H9 (cell line): ENCODE measurements around the gene IMPDH2. TPM values are rescaled to one million over a fixed set of nuclear protein-coding genes. Genes with fewer than 3 reads are reported as not detected.

ENCODE experiments used
- DNase-seq: peaks from one replicate; pipeline ENCODE4 v3.0.0-alpha.2; 2017
- H2AFZ ChIP-seq: one replicate; pipeline ENCODE4 v1.6.1; 2013; ENCODE audit warnings: mild to moderate bottlenecking, low read length, control low read depth, moderate library complexity
- H2AK5ac ChIP-seq: 2 replicates; pipeline ENCODE4 v1.6.1; 2013; ENCODE audit warnings: low read length, control low read depth, mixed read lengths; ENCODE audit not compliant: insufficient read length
- H2BK120ac ChIP-seq: one replicate; pipeline ENCODE4 v1.6.1; 2013; ENCODE audit warnings: low read depth, mild to moderate bottlenecking, low read length, control low read depth, inconsistent platforms; ENCODE audit not compliant: poor library complexity, severe bottlenecking
- H2BK12ac ChIP-seq: 2 replicates; pipeline ENCODE4 v1.6.1; 2013; ENCODE audit warnings: low read length, control low read depth, mixed read lengths, low read depth; ENCODE audit not compliant: insufficient read length
- H2BK15ac ChIP-seq: 2 replicates; pipeline ENCODE4 v1.6.1; 2013; ENCODE audit warnings: low read depth, low read length, control low read depth
- H2BK20ac ChIP-seq: one replicate; pipeline ENCODE4 v1.6.1; 2013; ENCODE audit warnings: low read depth, mild to moderate bottlenecking, low read length, control low read depth, inconsistent platforms; ENCODE audit not compliant: poor library complexity, severe bottlenecking
- H2BK5ac ChIP-seq: 2 replicates; pipeline ENCODE4 v1.6.1; 2013; ENCODE audit warnings: low read length, control low read depth, mixed read lengths; ENCODE audit not compliant: insufficient read length
- H3K14ac ChIP-seq: 2 replicates; pipeline ENCODE4 v1.6.1; 2013; ENCODE audit warnings: low read length, control low read depth; ENCODE audit not compliant: insufficient read depth
- H3K18ac ChIP-seq: 2 replicates; pipeline ENCODE4 v1.6.1; 2013; ENCODE audit warnings: low read depth, mild to moderate bottlenecking, mixed read lengths, low read length, control low read depth; ENCODE audit not compliant: insufficient read length
- H3K23ac ChIP-seq: 2 replicates; pipeline ENCODE4 v1.6.1; 2013; ENCODE audit warnings: low read length, control low read depth, mixed read lengths, low read depth; ENCODE audit not compliant: insufficient read length
- H3K23me2 ChIP-seq: 2 replicates; pipeline ENCODE4 v1.6.1; 2013; ENCODE audit warnings: low read depth, mild to moderate bottlenecking, mixed read lengths, low read length, control low read depth; ENCODE audit not compliant: insufficient read length, poor library complexity, severe bottlenecking
- H3K27ac ChIP-seq: 2 replicates; pipeline ENCODE4 v1.5.1; 2013; ENCODE audit warnings: low read length, control low read depth, mixed read lengths, low read depth; ENCODE audit not compliant: insufficient read length
- H3K27me3 ChIP-seq: 2 replicates; pipeline ENCODE4 v1.6.1; 2013; ENCODE audit warnings: low read length, control low read depth, inconsistent platforms; ENCODE audit not compliant: insufficient read depth
- H3K4ac ChIP-seq: 2 replicates; pipeline ENCODE4 v1.6.1; 2013; ENCODE audit warnings: low read depth, mild to moderate bottlenecking, control low read depth, inconsistent platforms, low read length, moderate library complexity
- H3K4me1 ChIP-seq: 2 replicates; pipeline ENCODE4 v1.6.1; 2013; ENCODE audit warnings: low read length, control low read depth, inconsistent platforms; ENCODE audit not compliant: insufficient read depth
- H3K4me2 ChIP-seq: 2 replicates; pipeline ENCODE4 v1.6.1; 2013; ENCODE audit warnings: low read length, control low read depth, mixed read lengths; ENCODE audit not compliant: insufficient read length, insufficient read depth
- H3K56ac ChIP-seq: 2 replicates; pipeline ENCODE4 v1.6.1; 2013; ENCODE audit warnings: low read depth, mild to moderate bottlenecking, mixed read lengths, low read length, control low read depth; ENCODE audit not compliant: insufficient read length
- H3K79me1 ChIP-seq: 2 replicates; pipeline ENCODE4 v1.6.1; 2013; ENCODE audit warnings: low read depth, mild to moderate bottlenecking, moderate library complexity, low read length, control low read depth, inconsistent platforms; ENCODE audit not compliant: insufficient read depth, poor library complexity, severe bottlenecking
- H3K79me2 ChIP-seq: 2 replicates; pipeline ENCODE4 v1.6.1; 2013; ENCODE audit warnings: low read length, control low read depth, inconsistent platforms; ENCODE audit not compliant: insufficient read depth
- H3K9ac ChIP-seq: 2 replicates; pipeline ENCODE4 v1.6.1; 2013; ENCODE audit warnings: low read length, control low read depth, mixed read lengths; ENCODE audit not compliant: insufficient read length; ENCODE audit errors: extremely low read depth
- H3K9me3 ChIP-seq: one replicate; pipeline ENCODE4 v1.6.1; 2013; ENCODE audit warnings: low read depth, low read length, inconsistent platforms; ENCODE audit not compliant: control insufficient read depth
- H3T11ph ChIP-seq: one replicate; pipeline ENCODE4 v1.6.1; 2013; ENCODE audit warnings: mild to moderate bottlenecking, low read length, control low read depth, inconsistent platforms
- H4K20me1 ChIP-seq: one replicate; pipeline ENCODE4 v1.6.1; 2013; ENCODE audit not compliant: control insufficient read depth, insufficient read length, insufficient read depth
- H4K5ac ChIP-seq: 2 replicates; pipeline ENCODE4 v1.6.1; 2013; ENCODE audit warnings: low read depth, mild to moderate bottlenecking, mixed read lengths, low read length, control low read depth; ENCODE audit not compliant: insufficient read length
- H4K8ac ChIP-seq: replicated peaks from 2 replicates; pipeline ENCODE4 v1.6.1; 2013; ENCODE audit warnings: low read length, control low read depth, mixed read lengths, low read depth; ENCODE audit not compliant: insufficient read length
- H4K91ac ChIP-seq: 2 replicates; pipeline ENCODE4 v1.6.1; 2013; ENCODE audit warnings: low read depth, mild to moderate bottlenecking, moderate library complexity, mixed read lengths, low read length, control low read depth; ENCODE audit not compliant: insufficient read length
- H3K27ac Mint-ChIP-seq, 3 experiments: 2 replicates in 2 of 3; 3 replicates in 1 of 3; pipeline ENCODE4 v1.8.0; 2020 to 2021; ENCODE audit warnings: mixed read lengths in 3 of 3, mild to moderate bottlenecking in 1 of 3, moderate library complexity in 1 of 3
- H3K27me3 Mint-ChIP-seq: 2 replicates; pipeline ENCODE4 v1.8.0; 2021; ENCODE audit warnings: low read depth, mild to moderate bottlenecking, moderate library complexity, mixed read lengths
- H3K36me3 Mint-ChIP-seq, 3 experiments: 2 replicates in 2 of 3; 3 replicates in 1 of 3; pipeline ENCODE4 v1.8.0; 2020 to 2021; ENCODE audit warnings: low read depth in 3 of 3, mixed read lengths in 3 of 3; ENCODE audit not compliant: insufficient read depth in 1 of 3
- H3K4me1 Mint-ChIP-seq, 2 experiments: 2 replicates each; pipeline ENCODE4 v1.8.0; 2020; ENCODE audit warnings: mixed read lengths in 2 of 2
- H3K4me3 Mint-ChIP-seq, 2 experiments: 2 replicates in 1 of 2; 3 replicates in 1 of 2; pipeline ENCODE4 v1.8.0; 2020 to 2021; ENCODE audit warnings: mild to moderate bottlenecking in 2 of 2, mixed read lengths in 2 of 2, moderate library complexity in 1 of 2
- H3K9me3 Mint-ChIP-seq, 2 experiments: 2 replicates in 1 of 2; 3 replicates in 1 of 2; pipeline ENCODE4 v1.8.0; 2020; ENCODE audit warnings: mild to moderate bottlenecking in 2 of 2, mixed read lengths in 2 of 2, moderate library complexity in 1 of 2
- whole genome bisulfite sequencing: extraction: QIAGEN DNeasy Blood & Tissue Kit; methylation state at CpG from one replicate; pipeline ENCODE4 v1.1.7; 2013; ENCODE audit warnings: missing lambda C conversion rate, low lambda C conversion rate, mixed read lengths; ENCODE audit not compliant: insufficient read length; ENCODE audit errors: extremely low coverage; 5-methylcytosine and 5-hydroxymethylcytosine counted together
- total RNA-seq: library from RNA; stranded (reverse); gene quantifications from 2 replicates; pipeline ENCODE4 v1.2.1, GENCODE V29; 2021
- TF ChIP-seq, protein P1 (sequence below): fragments of 200-600 bp; sonication (generic); conservative IDR thresholded peaks from 3 replicates; pipeline ENCODE4 v1.8.0; 2021; ENCODE audit warnings: antibody characterized with exemption, mild to moderate bottlenecking

IMPDH2 gene
- total RNA-seq, 1 experiment from 2014 or later: 408 TPM

GRCh38 chr3:49005303-49005680 is 23.9 kb downstream of the IMPDH2 start:
- Histone ChIP-seq H3K4ac (no peak overlapping the region), H3K9me3 (no peaks in the 10 kb centered on the region), H4K91ac (no peak overlapping the region), H3K4me1 (no peaks in the 10 kb centered on the region; the same call in 1 of the 2 replicates), H4K20me1 (no peaks in the 10 kb centered on the region), H3K79me2 (peaks cover 10% of the 10 kb centered on the region; the same call in 1 of the 2 replicates), H2BK20ac (no peak overlapping the region), H3K14ac (no peak overlapping the region), H3K4me2 (no peak overlapping the region), H2BK15ac (no peak overlapping the region), H4K5ac (no peak overlapping the region), H3K23me2 (peaks cover 13% of the 10 kb centered on the region), H3K23ac (no peak overlapping the region), H2BK120ac (no peak overlapping the region), H2BK5ac (no peak overlapping the region), H3K9ac (no peak overlapping the region), H4K8ac (no peak overlapping the region), H3K18ac (no peak overlapping the region), H3T11ph (no peak overlapping the region), H2AK5ac (no peak overlapping the region), H3K79me1 (no peaks in the 10 kb centered on the region), H3K27ac (no peak overlapping the region), H3K27me3 (no peaks in the 10 kb centered on the region), H3K56ac (no peak overlapping the region), H2AFZ (no peak overlapping the region), H2BK12ac (no peak overlapping the region)
- no peak overlapping the region for H3K27ac Mint-ChIP-seq
- TF ChIP-seq, protein P1, sequence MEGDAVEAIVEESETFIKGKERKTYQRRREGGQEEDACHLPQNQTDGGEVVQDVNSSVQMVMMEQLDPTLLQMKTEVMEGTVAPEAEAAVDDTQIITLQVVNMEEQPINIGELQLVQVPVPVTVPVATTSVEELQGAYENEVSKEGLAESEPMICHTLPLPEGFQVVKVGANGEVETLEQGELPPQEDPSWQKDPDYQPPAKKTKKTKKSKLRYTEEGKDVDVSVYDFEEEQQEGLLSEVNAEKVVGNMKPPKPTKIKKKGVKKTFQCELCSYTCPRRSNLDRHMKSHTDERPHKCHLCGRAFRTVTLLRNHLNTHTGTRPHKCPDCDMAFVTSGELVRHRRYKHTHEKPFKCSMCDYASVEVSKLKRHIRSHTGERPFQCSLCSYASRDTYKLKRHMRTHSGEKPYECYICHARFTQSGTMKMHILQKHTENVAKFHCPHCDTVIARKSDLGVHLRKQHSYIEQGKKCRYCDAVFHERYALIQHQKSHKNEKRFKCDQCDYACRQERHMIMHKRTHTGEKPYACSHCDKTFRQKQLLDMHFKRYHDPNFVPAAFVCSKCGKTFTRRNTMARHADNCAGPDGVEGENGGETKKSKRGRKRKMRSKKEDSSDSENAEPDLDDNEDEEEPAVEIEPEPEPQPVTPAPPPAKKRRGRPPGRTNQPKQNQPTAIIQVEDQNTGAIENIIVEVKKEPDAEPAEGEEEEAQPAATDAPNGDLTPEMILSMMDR: no peak
- no peaks in the 10 kb centered on the region; the same call in 1 of the 2 replicates for H3K27me3 Mint-ChIP-seq
- H3K36me3 Mint-ChIP-seq: peaks cover 0 to 21% (median 15%) of the 10 kb centered on the region in 3 experiments; a peak in 6 of 7 replicates
- peaks cover 16 to 18% of the 10 kb centered on the region in 2 experiments for H3K4me1 Mint-ChIP-seq
- H3K9me3 Mint-ChIP-seq: no peaks in the 10 kb centered on the region; a peak in 1 of 5 replicates
- no peak for DNase-seq
- no CpG with 5 or more reads among the region's 3 CpGs for WGBS
- H3K4me3 Mint-ChIP-seq: peak overlapping the region in 1 of 2 experiments; percentile 35; a peak in 1 of 5 replicates
